Muscle of leg (tissue), 11 donors: ENCODE results near the gene SGTA. TPM values are rescaled to one million over a fixed set of nuclear protein-coding genes. Genes with fewer than 3 reads are reported as not detected.
"Not testable (repeated sequence)": the region's sequence is repeated elsewhere in the genome, so short reads cannot be mapped to it uniquely, and the experiment has no call there.

ENCODE experiments used
- DNase-seq: peaks from one replicate; pipeline ENCODE4 v3.0.0; 2013
- H3K27ac ChIP-seq: one replicate; pipeline ENCODE4 v1.5.1; 2013; ENCODE audit warnings: mild to moderate bottlenecking, low read length, control low read depth
- H3K27me3 ChIP-seq: one replicate; pipeline ENCODE4 v1.6.1; 2013; ENCODE audit warnings: low read length; ENCODE audit not compliant: control insufficient read depth, insufficient read depth
- H3K36me3 ChIP-seq: one replicate; pipeline ENCODE4 v1.6.1; 2013; ENCODE audit warnings: low read length; ENCODE audit not compliant: control insufficient read depth, insufficient read depth
- H3K4me1 ChIP-seq: one replicate; pipeline ENCODE4 v1.6.1; 2013; ENCODE audit warnings: low read length; ENCODE audit not compliant: control insufficient read depth, insufficient read depth
- H3K4me3 ChIP-seq: one replicate; pipeline ENCODE4 v1.5.1; 2013; ENCODE audit warnings: low read length, control low read depth
- H3K9me3 ChIP-seq: replicated peaks from 2 replicates; pipeline ENCODE4 v1.6.1; 2013; ENCODE audit warnings: low read depth, low read length; ENCODE audit not compliant: control insufficient read depth
- WGBS: methylation state at CpG from one replicate; pipeline ENCODE4 v1.1.5; 2013; ENCODE audit warnings: missing lambda C conversion rate; ENCODE audit not compliant: insufficient coverage; 5-methylcytosine and 5-hydroxymethylcytosine counted together
- polyA plus RNA-seq, 8 donors: library from polyadenylated mRNA; unstranded; fragments of 120-200 nt; gene quantifications; one replicate each; pipeline versions ENCODE4 v1.2.1 to v1.2.3, GENCODE V29; 2013; ENCODE audit warnings: inconsistent platforms in 1 of 8, low replicate concordance in 1 of 8; ENCODE audit not compliant: insufficient read length in 8 of 8, insufficient read depth in 1 of 8
- total RNA-seq: library from RNA; stranded (reverse); fragments of 120-200 nt; gene quantifications from one replicate; pipeline ENCODE4 v1.2.4, GENCODE V29; 2013

SGTA gene
- total and polyA plus RNA-seq, 9 donors: 39.9 to 95.8 (median 80.1) TPM

GRCh38 chr19:2793577-2793976, 10.5 kb upstream of the SGTA start:
- Histone ChIP-seq H3K4me3 (no peak overlapping the region), H3K27me3 (no peaks in the 10 kb centered on the region), H3K27ac (no peak overlapping the region), H3K4me1 (no peaks in the 10 kb centered on the region), H3K9me3 (no peaks in the 10 kb centered on the region), H3K36me3 (peaks cover 66% of the 10 kb centered on the region)
- DNase-seq: no peak
- 99% methylated on average over 10 of the region's 12 CpGs for WGBS

- no peak for DNase-seq
- no peak overlapping the region for H3K4me3 ChIP-seq
- WGBS: 93% methylated on average over 7 of the region's 7 CpGs
- no peaks in the 10 kb centered on the region for H3K27me3 ChIP-seq
- peaks cover 61% of the 10 kb centered on the region for H3K36me3 ChIP-seq
- H3K4me1 ChIP-seq: no peaks in the 10 kb centered on the region
- no peak overlapping the region for H3K27ac ChIP-seq
- H3K9me3 ChIP-seq: no peaks in the 10 kb centered on the region
Measured at GRCh38 chr19:2793126-2793525, 10.1 kb upstream of the SGTA start.

- not testable (repeated sequence) for H3K27me3 ChIP-seq, H3K4me3 ChIP-seq, H3K9me3 ChIP-seq, DNase-seq, H3K4me1 ChIP-seq, H3K27ac ChIP-seq
- H3K36me3 ChIP-seq: peaks cover 61% of the 10 kb centered on the region
- 95% methylated on average over 9 of the region's 10 CpGs for WGBS
Measured at GRCh38 chr19:2792666-2793065, 9.6 kb upstream of the SGTA start.

GRCh38 chr19:2791876-2792275, 8.8 kb upstream of the SGTA start:
- Histone ChIP-seq H3K27me3 (no peaks in the 10 kb centered on the region), H3K36me3 (peaks cover 59% of the 10 kb centered on the region), H3K27ac (no peak overlapping the region), H3K4me3 (no peak overlapping the region), H3K9me3 (no peaks in the 10 kb centered on the region), H3K4me1 (no peaks in the 10 kb centered on the region)
- no peak for DNase-seq
- WGBS: 90% methylated on average over 15 of the region's 16 CpGs

- DNase-seq: no peak
- H3K36me3 ChIP-seq: peaks cover 55% of the 10 kb centered on the region
- no peak overlapping the region for H3K4me3 ChIP-seq
- peaks cover 1% of the 10 kb centered on the region for H3K4me1 ChIP-seq
- 87% methylated on average over 15 of the region's 16 CpGs for WGBS
- H3K27me3 ChIP-seq: no peaks in the 10 kb centered on the region
- no peak overlapping the region for H3K27ac ChIP-seq
- H3K9me3 ChIP-seq: no peaks in the 10 kb centered on the region
Measured at GRCh38 chr19:2791440-2791839, 8.4 kb upstream of the SGTA start.

GRCh38 chr19:2790557-2791271, 7.6 kb upstream of the SGTA start:
- DNase-seq: no peak
- no peaks in the 10 kb centered on the region for H3K9me3 ChIP-seq
- H3K36me3 ChIP-seq: peaks cover 48% of the 10 kb centered on the region
- 96% methylated on average over 26 of the region's 32 CpGs for WGBS
- peaks cover 8% of the 10 kb centered on the region for H3K4me1 ChIP-seq
- no peaks in the 10 kb centered on the region for H3K27me3 ChIP-seq
- H3K4me3 ChIP-seq: no peak overlapping the region
- H3K27ac ChIP-seq: no peak overlapping the region

- H3K36me3 ChIP-seq: peaks cover 42% of the 10 kb centered on the region
- H3K9me3 ChIP-seq: no peaks in the 10 kb centered on the region
Measured at GRCh38 chr19:2790194-2790556, 7.1 kb upstream of the SGTA start.

GRCh38 chr19:2788237-2788636, 5.2 kb upstream of the SGTA start:
- Histone ChIP-seq H3K36me3 (peaks cover 31% of the 10 kb centered on the region), H3K4me3 (no peak overlapping the region), H3K27me3 (no peaks in the 10 kb centered on the region), H3K4me1 (peaks cover 22% of the 10 kb centered on the region), H3K27ac (no peak overlapping the region), H3K9me3 (no peaks in the 10 kb centered on the region)
- no peak for DNase-seq
- 87% methylated on average over 5 of the region's 5 CpGs for WGBS

More at GRCh38 chr19:2790194-2790556, 7.1 kb upstream of the SGTA start:
- no peak overlapping the region for H3K4me3 ChIP-seq
- WGBS: 95% methylated on average over 9 of the region's 14 CpGs
- H3K27ac ChIP-seq: no peak overlapping the region
- no peaks in the 10 kb centered on the region for H3K27me3 ChIP-seq
- H3K4me1 ChIP-seq: peaks cover 9% of the 10 kb centered on the region
- no peak for DNase-seq

- Histone ChIP-seq H3K4me3 (no peak overlapping the region), H3K27me3 (no peaks in the 10 kb centered on the region), H3K9me3 (no peaks in the 10 kb centered on the region), H3K4me1 (peaks cover 28% of the 10 kb centered on the region), H3K36me3 (peaks cover 25% of the 10 kb centered on the region), H3K27ac (no peak overlapping the region)
- DNase-seq: no peak
- WGBS: 84% methylated on average over 7 of the region's 8 CpGs
Measured at GRCh38 chr19:2787115-2787514, 4.0 kb upstream of the SGTA start.

- Histone ChIP-seq H3K27me3 (no peaks in the 10 kb centered on the region), H3K4me3 (peak within 1 kb of the TSS; percentile 93), H3K4me1 (peaks cover 43% of the 10 kb centered on the region), H3K36me3 (peaks cover 12% of the 10 kb centered on the region), H3K9me3 (no peaks in the 10 kb centered on the region), H3K27ac (peak within 1 kb of the TSS; percentile 80)
- WGBS: under 1% methylated on average over 62 of the region's 78 CpGs
- peak; percentile 100 for DNase-seq
Measured at GRCh38 chr19:2785244-2785997, 2.3 kb upstream of the SGTA start, which contains the start of gene THOP1. TSS of gene THOP1 (plus strand) at chr19:2785503. CDS start at chr19:2785663, 160 bp downstream.
